Measurements from ENCODE around the gene MYCBP2. TPM values are rescaled to one million over a fixed set of nuclear protein-coding genes. Genes with fewer than 3 reads are reported as not detected.

Gene MYCBP2
- total RNA-seq, 1 donor from 2014 or later = 141 TPM

GRCh38 chr13:77094773-77095172 is 232.1 kb downstream of the MYCBP2 start:
- no peak for DNase-seq

- no peak for DNase-seq
Observed at GRCh38 chr13:77093735-77094134, 233.2 kb downstream of the MYCBP2 start.

DNA sequence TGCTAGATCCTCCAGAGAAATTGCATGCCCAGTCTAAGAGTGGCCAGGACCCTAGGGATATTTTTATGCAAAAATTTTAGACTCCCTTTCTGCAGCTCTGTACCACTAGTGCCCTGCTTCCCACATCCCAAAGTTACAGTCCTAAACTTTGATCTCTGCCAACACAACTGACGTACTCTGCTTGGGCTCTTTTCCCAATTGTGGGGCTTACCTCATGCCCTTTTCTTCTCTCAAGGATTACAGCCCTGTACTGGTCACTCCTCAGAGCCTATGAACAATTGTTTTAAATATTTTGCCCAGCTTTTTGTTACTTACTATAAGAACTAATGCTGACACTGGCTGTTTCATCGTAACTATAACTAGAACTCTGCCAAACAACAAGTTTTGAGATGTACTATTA is 242.1 kb downstream of the MYCBP2 start:
- DNase-seq = no peak

GRCh38 chr13:77079902-77080413 is 246.9 kb downstream of the MYCBP2 start:
- DNase-seq = no peak

DNA sequence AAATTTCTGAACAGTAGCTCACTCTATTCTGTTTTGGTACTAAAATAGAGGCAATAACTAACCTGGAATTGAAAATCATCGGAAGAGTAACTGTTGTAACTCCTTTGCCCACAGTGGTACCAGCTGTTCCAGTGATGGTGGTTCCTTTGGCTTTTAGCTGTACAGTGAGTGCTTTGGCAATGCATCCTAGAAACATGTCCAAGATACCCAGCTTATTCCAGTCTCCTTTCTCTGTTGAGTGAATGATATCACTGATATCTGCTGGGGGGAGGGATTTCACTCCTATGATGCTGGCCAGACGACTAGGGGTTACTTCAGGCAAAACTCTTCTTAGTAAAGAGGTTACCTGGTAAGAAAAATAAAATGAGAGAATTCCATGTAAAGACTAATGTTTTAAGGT is 259.4 kb downstream of the MYCBP2 start:
- no peak for DNase-seq

GRCh38 chr13:77065461-77066147 is 261.3 kb downstream of the MYCBP2 start:
- no peak for DNase-seq

- DNase-seq = no peak
Observed at GRCh38 chr13:77062097-77062496, 264.8 kb downstream of the MYCBP2 start.

GRCh38 chr13:77061362-77061761 is 265.5 kb downstream of the MYCBP2 start:
- DNase-seq = no peak

- no peak for DNase-seq
Observed at GRCh38 chr13:77056886-77057285, 270.0 kb downstream of the MYCBP2 start.

GRCh38 chr13:77056382-77056781 is 270.5 kb downstream of the MYCBP2 start:
- DNase-seq = no peak

DNA sequence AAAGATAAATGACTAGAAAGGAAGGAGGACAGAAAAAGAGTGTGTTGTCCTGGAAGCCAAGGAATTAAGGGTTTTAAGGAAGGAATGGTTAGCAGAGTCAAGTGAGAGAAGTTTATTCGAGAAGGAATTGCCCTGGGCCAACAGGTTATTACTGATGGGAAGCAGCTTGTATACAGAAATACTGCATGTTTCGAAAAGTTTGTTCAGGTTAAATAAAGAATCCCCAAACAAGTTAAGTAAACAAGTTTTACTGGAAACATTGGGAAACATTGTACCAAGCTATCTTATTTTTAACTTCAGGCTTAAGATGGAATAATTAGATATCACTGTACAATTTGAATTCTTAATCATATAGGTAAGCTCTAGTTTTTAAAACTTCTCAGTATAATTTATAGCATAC is 271.7 kb downstream of the MYCBP2 start:
- DNase-seq = no peak

- no peak for DNase-seq
Observed at GRCh38 chr13:77053192-77053591, 273.7 kb downstream of the MYCBP2 start.

- no peak for DNase-seq
Observed at GRCh38 chr13:77048681-77049080, 278.2 kb downstream of the MYCBP2 start.

GRCh38 chr13:77047649-77048343 is 279.1 kb downstream of the MYCBP2 start:
- no peak for DNase-seq

GRCh38 chr13:77042566-77043177 is 284.2 kb downstream of the MYCBP2 start:
- no peak for DNase-seq

GRCh38 chr13:77040835-77041234 is 286.1 kb downstream of the MYCBP2 start:
- DNase-seq = no peak

DNA sequence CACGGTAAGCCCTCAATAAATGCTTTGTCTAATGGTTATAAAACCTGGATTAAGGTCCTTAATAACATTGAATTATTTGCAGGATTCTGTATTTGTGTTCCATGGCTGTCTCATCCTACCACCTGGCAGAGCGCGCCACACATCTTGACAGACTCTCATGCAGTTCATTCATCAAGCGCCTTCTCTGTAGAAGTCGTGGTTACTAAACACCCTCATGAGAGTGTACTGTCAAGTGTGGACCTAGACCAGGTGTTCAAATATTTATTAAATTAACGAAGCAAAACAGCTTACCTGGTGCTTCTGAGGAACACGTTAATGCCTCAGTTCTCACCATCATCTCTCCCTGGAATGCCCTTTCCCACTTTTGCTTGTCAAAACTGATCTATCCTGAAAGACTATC is 286.8 kb downstream of the MYCBP2 start:
- DNase-seq = no peak

DNA sequence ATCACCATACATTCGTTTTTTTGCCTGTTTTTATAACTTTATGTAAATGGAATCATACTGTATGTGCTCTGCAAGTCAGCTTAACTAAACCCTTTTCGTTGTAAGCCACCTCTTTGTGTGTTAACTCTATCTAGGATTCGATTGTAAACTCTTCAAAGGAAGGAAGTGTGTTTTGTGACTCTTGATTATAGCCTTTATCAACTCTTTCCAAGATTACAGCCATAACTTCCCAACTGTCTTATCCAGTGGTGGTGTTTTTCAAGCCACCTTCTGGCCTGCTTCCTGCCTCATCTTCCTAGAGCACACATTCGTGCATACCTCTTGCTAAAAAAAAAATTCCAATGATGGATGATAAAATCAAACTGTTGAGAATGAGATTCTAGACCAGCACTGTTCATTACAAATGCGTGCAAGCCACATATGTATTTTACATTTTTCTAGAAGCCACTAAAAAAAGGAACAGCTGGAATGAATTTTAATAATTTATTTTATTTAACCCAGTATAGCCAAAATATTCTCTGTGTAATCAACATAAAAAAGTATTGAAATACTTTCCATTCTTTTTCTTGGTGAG is 287.9 kb downstream of the MYCBP2 start:
- no peak for DNase-seq

DNA sequence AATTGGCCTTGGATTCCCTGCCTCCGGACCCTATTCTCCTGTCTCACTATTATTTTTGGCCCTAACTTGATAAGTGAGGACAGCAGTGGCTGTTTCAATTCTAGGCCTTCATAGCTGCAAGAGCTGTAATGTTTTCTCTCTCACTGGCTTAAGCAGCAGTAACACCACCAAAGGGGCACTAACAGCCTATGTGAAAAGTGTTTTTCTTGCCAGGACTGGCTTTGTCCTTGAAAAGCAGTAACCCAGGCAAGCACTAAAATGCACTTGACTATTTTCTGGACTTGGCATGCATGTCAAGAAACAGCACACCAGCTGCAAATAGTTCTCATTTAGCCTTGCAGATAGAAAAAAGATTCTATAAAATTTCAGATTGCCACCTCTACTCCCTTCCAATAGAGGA is 290.6 kb downstream of the MYCBP2 start:
- no peak for DNase-seq

- no peak for DNase-seq
Observed at GRCh38 chr13:77034881-77035280, 292.0 kb downstream of the MYCBP2 start.

DNA sequence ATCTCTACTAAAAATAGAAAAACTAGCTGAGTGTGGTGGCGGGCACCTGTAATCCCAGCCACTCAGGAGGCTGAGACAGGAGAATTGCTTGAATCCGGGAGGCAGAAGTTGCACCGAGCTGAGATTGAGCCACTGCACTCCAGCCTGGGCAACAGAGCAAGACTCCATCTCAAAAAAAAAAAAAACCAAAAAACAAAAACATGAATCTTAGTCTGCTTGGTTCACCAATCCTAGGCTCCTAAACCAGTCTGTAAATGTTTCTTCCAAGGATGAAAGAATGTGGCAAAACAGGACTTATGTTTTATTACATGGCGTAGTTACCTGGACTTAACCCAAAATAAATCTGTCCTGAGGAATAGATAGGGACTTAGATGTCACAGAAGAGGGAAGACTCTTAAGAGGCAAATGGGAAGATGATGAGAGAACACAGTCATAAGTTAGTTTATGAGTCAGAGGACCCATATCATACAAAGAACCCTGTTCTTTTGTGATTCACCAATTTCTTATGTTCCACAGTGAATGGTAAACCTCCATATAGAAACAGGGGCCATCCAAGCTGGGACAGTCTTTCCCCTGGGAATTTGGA is 293.1 kb downstream of the MYCBP2 start:
- no peak for DNase-seq

DNA sequence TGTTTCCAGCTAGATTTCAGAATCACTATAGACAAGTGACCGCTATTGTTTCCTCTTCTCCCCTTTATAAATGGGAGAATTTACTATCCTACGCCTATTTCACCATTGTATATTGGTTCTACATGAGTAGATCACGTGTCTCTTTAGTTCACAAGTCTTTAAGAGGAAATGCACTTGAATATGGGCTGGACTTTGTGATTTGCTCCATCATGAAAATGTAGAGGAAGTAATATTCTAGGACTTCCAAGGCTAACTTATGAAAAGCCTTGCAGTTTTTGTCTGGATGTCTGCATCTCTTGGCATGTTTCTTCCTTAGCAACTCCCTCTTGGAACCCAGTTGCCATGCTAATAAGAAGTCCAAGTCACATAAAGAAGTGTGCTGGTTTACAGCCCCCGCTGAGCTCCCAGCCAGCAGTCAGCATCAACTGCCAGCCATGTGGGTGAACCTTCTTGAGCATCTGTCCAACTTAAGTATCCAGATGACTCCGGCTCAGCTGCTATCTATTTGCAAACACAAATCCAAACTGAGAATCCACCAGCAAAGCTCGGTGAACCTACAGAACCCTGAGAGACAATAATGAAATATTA is 295.1 kb downstream of the MYCBP2 start:
- no peak for DNase-seq
